ENCODE measurements around the gene KCNK3.
"Not testable (repeated sequence)": the region's sequence is repeated elsewhere in the genome, so short reads cannot be mapped to it uniquely, and the experiment has no call there.

Gene KCNK3

DNA sequence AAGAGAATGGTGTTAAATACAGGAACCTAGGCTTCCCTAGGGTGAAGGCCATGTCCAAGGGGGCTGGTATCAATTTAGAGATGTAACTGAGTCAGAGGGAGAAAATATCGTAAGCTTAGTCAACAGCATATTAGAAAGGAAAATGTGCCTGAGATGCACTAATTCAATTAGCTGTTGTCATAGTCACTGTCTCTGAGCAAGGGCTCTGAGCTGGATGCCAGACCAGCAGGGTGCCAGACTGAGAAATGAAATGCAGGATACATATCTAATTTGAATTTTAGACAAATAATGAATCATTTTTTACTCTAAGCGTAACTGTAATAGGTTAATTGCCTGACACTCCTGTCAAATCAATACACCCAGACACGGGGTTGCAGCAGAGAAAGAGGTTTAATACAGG, 60.1 kb downstream of the KCNK3 start:
- no peak for DNase-seq

DNA sequence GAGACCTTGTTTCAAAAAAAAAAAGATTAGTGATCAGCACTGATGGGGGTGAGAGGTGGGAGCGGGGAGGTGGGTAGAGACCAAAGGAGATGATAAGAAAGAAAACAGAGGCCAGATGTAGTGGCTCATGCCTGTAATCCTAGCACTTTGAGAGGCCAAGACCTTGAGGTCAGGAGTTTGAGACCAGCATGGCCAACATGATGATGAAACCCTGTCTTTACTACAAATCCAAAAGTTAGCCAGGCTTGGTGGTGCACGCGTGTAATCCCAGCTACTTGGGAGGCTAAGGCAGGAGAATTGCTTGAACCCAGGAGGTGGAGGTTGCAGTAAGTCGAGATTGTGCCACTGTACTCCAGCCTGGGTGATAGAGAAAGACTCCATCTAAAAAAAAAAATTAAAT, 62.0 kb downstream of the KCNK3 start:
- no peak for DNase-seq

DNA sequence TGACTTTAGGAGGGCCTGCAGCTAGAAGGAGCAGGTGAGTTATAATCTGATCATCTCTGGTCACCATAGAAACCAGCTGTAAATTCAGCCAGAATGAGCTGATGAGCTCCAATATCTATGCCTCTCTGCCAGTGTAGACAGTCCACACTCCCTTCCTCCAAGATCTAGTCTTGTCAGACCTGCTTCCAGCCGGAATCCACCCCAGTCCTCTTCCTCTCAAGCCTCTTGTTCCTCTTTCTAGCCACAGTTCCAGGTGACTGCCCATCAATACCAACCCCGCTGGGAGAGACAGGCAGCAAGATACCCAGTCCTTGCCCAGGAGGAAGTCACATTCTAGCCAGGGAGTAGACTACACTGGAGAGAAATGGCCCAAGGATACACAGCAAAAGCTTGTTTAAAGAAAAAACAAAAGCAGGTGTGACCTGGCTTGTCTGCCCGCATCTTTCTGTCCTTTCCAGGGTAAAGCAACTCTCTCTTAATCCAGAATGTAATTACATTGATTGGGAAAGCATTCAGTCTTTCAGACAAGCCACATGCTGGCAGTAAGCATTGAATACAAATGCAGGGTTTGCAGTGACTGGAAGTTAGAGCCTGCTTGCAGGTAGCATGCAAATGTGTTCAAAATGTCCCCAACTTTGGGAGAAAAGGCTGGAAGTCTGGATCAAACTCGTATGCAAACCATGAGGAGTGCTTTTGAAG, 62.6 kb downstream of the KCNK3 start:
- no peak for DNase-seq

DNA sequence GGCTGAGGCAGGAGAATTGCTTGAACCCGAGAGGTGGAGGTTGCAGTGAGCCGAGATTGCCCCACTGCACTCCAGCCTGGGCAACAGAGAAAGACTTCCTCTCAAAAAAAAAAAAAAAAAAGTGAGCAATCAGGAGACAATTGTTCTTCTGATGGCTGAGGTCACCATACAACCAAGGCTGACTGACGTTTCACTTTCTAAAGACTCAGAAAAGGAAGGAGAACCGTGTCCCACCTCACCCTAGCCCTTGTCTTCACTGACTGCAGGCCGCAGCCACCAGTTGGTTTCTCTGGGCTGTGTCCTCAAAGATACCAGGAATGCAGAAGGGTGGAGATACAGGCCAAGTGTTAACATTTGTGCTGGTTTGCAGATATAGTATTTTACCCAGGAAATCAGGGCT, 63.8 kb downstream of the KCNK3 start:
- DNase-seq = no peak

DNA sequence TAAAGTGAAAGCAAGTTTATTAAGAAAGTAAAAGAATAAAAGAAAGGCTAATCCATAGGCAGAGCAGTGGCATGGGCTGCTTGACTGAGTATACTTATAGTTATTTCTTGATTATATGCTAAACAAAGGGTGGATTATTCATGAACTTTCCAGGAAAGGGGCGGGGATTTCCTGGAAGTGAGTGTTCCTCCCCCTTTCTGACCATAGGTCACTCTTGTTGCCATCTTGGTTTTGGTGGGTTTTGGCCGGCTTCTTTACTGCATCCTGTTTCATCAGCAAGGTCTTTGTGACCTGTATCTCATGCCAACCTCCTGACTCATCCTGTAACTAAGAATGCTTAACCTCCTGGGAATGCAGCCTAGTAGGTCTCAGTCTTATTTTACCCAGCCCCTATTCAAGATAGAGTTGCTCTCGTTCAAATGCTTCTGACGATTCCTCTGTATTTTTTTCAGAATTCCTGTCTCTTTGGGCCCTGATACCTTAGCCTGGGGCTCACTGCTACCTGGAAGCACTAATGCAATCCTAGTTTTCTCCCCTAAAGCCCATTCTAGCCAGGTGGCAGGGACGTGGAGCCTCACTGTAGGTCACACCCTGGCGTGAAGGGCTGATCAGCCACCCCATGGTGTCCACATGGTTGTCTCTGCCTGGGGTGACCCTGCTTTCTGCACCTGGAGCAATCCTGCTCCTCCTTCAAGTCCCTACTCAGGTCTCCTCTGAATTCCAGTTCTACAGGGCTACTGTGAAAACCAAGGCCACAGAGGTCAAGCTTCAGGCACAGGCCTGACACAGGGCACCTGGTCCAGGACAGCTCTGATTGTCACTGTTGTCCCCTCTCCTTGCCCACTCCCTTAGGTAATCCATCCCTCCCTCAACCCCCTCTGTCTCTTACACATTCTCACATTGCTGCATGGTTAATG, 65.6 kb downstream of the KCNK3 start:
- peak in 1 of 56 donors; percentile 17 for DNase-seq

DNA sequence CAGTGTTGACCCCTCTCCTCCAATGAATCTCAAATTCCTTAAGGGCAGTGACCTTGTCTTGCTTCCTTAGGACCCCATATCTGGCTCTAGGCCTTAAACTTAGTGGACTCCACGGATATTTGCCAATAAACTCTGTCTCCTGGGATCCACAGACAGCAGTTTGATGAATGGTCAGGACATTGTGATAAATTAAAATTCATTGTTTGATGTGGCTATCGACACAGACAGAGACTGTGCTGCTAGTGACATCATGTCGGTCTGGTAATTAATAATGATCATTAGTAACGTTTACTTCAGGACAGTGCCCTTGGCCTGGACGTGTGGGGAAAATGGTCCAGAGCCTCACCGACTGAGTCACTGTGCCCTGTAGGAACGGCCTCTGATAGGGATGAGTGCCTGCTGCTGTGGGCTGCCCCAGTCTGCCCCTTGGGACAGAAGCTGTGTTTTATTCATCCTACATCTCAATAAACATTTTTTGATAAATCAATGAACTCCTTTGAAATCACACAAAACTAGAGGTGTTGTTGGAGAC, 66.3 kb downstream of the KCNK3 start:
- no peak for DNase-seq

DNA sequence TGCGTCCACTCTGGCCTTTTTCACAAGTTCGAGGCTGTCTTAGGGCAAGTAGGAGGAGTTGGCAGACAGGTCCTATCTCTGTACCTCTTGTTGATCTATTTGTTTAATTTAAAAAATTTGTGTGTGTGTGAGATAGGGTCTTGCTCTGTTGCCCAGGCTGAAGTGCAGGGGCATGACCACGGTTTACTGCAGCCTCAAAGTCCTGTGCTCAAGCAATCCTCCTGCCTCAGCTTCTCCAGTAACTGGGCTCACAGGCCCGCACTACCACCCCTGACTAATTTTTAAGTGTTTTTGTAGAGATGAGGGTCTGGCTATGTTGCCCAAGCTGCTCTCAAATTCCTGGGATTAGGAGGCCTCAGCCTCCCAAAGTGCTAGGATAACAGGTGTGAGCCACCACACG, 67.3 kb downstream of the KCNK3 start:
- DNase-seq = no peak

DNA sequence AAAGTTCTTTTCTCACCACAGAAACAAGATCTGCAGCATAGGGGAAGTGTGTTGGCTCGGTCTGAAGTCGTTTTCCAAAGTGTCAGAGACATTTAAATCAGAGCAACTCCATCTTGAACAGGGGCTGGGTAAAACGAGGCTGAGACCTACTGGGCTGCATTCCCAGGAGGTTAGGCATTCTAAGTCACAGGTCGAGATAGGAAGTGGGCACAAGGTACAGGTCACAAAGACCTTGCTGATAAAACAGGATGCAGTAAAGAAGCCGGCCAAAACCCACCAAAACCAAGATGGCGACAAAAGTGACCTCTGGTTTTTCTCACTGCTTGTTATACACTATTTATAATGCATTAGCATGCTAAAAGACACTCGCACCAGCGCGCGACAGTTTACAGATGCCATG, 68.5 kb downstream of the KCNK3 start:
- DNase-seq = not testable (repeated sequence)

DNA sequence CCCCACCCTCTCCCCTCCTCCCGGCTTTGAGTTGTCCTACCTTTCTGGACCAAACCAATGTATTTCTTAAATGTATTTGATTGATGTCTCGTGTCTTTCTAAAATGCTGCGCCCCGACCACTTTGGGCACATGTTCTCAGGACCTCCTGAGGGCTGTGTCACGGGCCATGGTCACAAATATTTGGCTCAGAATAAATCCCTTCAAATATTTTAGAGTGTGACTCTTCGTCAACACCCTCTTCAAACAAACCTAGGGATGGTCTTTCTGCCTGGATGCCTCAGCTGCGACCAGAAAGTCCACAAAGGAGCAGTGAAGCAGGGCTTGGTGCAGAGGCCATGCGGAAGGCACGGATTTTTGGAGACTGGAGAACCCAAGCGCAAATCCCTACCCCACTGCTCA, 70.5 kb downstream of the KCNK3 start:
- DNase-seq = no peak

DNA sequence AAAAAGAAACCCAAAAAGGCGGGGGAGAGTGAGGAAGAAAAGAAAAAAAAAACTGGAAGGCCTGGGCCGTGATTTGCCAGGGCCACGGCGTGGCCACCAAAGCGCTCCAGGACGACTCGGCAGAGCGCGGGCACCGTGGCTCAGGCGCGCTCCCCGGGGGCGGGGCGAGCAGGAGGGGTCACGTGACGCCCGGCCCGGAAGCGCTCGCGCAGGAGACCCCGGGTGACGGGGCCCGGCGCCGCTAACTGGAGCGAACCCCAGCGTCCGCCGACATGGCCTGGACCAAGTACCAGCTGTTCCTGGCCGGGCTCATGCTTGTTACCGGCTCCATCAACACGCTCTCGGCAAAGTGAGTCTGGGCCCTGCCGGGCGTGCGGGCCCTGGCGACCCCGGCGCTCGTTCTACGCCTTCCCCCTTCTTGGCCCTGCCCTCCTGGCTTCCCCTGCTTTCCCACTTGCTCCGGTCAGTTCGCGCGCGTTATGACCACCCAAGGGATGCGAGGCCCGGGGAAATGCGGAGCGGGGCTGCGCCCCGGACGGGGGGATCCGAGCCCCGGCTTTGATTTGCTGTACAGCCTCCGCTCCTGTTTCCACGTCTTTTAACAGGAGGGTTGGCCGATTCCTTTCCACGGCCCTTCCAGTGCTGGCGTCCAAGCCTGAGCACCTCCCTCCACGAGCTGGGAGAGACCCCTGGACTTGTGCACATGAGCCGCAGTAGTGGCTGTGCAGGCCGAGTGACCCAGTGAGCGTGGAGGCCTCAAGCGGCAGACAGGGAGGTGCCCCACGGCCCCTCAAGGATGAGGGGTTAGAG, 71.8 kb downstream of the KCNK3 start, which contains the start of gene SLC35F6:
Gene SLC35F6, plus strand, starts transcription at position 207 of the 810 bp plus-strand sequence. Its CDS starts 66 bp downstream, at position 273.
- DNase-seq = peak in 54 of 56 donors; percentile 27 to 89 (median 70)

DNA sequence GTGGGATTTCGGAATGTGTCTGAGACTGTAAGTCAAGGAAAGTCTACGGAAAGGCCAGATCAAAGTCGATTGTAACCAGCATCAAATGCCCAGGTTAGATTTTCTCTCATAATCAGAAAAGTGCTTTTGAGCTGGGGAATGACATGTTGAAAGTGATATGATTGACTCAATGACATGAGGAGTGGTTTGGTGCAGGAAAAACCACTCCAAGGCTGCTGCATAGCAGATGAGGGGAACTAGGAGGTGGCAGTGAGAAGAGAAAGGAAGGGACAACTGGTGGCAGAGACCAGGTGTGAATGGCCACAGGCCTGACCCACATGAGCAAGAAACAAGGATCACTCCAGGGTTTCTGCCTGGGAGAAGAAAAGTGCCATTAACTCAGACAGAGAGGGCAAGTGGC, 72.4 kb downstream of the KCNK3 start:
- DNase-seq = no peak

DNA sequence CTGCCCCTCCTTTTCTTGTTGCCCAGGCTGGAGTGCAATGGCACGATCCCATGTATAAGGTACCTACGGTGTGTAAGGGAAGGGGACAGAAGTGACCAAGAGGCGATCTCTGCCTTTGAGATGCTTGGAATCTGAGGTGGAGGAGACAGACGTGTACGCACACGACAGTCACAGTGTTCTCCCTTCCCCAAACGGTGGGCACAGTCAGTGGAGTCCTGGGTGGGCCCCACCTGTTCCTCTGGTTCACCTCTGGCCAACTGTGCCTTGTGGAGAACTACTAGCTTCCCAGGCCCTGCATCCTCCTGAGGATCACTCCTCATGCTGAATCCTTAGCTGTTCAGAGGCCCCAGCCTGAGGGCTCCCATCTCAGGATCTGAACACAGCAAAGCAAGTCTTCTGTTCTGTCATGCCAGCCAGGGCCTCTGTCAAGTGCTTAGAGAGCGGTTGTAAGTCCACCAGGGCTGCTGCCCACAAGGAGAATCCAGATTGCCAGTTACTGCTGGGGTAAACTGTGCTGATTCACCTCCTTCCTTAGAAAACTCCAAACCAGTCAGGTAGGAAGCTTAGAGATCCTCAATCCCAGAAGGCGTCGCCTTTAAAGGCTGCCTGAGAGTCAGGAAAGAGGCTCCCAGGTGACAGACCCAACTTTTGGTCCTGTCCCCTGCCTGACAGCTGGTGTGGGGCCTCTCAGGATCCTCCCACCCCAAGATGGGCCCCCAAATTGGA, 73.1 kb downstream of the KCNK3 start:
- no peak for DNase-seq

DNA sequence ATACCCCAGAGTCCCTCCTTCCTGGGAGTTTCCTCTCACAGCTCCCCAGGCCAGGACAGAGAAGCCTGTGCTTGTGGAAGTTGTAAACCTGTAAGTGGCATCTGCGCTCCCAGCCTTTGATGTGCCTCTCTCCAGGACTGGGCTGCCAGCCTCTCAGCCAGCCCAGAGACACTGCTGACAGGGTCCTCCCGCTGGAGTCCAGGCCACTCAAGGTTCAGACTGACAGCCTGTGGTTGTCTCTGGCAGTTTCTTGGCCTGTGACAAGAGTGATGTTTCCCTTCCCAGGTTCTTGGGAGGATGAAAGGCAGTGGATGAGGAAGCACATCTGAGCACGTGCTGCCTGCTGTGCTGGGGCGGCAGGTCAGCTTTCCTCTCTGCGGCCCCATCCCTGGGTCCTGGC, 74.6 kb downstream of the KCNK3 start:
- DNase-seq = no peak

DNA sequence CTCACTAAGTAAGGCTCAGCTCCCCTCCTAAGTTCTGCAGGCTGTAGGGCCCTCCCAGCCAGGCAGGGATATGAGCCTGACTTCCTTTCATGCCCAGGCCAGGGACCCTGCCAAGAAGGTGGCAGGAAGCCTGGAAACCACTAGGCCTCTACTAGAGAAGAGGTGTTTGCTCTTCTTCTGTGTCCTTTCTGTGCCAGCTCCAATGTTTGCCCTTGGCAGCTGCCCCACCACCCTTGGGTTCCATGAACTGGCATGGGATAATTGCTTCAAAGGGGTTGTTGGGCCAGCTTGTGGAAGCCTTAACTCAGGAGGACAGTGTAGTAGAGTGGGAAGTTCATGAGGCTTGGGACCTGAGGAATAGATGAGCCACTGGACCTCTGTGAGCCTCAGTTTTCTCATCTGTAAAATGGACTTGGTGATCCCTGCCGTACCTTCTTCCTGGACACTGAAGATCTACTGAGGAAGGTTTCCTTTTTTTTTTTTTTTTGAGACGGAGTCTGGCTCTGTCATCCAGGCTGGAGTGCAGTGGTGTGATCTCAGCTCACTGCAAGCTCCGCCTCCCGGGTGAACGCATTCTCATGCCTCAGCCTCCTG, 75.5 kb downstream of the KCNK3 start:
- DNase-seq = no peak

DNA sequence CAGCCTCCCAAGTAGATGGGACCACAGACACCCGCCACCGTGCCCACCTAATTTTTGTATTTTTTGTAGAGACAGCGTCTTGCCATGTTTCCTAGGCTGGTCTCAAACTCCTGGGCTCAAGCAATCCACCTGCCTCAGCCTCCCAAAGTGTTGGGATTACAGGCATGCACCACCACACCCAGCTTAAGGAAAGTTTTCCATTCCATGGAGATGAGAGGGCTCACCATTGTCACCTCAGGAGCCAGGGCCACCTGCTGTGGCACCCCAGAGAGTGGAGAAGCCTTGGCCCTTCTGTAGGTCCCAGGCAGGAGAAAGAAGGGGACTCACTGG, 76.2 kb downstream of the KCNK3 start:
- no peak for DNase-seq

DNA sequence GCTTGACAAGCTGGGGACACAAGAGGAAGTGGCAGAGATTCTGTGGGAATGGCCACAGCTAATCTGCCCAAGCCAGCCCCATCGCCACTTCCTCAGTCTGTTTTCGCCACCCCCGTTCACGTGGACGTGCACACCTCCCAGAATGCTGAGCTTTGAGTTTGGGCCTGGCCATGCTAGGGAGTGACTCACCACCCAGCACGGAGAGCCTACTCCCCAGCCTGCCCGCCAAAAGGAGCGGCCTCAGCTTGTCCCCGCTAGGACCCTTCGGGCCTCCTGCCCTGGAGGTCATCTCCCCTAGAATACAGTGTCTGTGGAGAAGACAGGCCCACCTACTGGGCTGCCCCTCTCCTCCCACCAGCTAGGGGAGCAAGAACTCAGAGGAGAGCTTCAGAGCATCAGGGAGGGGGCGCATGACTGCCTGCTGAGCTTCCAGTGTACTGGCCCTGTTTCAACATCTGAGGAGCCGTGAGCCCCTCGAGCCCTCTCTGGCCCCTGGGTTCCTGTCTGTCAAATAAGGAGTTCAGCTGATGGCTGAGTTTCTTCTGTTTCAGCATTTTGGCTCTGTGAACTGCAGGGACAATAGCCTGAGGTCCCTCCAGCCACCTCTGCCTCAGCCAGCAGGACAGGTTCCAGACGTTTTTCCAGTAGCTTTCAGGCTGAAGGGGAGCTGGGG, 76.7 kb downstream of the KCNK3 start:
- peak in 47 of 56 donors; percentile 9 to 71 (median 30) for DNase-seq

DNA sequence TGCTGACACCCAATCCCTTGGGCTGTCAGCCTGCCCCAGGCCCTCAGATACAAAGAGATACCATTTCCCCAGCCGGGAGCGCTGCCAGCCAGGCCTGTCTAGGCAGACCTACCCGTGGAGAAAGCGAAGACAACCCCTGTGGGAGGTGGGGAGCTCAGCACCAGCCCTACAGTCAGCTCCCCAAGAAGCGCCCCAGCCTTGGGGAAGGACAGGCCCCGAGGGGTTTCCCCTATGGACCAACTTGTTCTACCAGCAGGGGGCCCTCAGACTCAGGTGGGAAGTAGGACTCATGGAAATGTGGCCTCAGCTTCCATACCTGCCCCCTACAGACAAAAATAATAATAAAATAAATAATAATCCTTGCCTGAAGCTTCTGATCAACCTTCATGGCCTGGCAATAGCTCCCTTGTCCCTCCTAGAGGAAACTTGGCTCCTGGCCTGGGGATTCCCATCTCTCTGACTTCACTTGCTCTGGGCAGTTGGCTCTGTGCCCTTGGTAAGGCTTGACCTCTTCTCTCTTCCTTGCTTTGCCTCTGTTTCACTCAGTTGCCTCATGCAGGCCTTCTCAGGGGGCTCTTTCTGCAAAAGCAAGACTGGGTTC, 78.6 kb downstream of the KCNK3 start:
- peak in 48 of 56 donors; percentile 5 to 86 (median 45) for DNase-seq

DNA sequence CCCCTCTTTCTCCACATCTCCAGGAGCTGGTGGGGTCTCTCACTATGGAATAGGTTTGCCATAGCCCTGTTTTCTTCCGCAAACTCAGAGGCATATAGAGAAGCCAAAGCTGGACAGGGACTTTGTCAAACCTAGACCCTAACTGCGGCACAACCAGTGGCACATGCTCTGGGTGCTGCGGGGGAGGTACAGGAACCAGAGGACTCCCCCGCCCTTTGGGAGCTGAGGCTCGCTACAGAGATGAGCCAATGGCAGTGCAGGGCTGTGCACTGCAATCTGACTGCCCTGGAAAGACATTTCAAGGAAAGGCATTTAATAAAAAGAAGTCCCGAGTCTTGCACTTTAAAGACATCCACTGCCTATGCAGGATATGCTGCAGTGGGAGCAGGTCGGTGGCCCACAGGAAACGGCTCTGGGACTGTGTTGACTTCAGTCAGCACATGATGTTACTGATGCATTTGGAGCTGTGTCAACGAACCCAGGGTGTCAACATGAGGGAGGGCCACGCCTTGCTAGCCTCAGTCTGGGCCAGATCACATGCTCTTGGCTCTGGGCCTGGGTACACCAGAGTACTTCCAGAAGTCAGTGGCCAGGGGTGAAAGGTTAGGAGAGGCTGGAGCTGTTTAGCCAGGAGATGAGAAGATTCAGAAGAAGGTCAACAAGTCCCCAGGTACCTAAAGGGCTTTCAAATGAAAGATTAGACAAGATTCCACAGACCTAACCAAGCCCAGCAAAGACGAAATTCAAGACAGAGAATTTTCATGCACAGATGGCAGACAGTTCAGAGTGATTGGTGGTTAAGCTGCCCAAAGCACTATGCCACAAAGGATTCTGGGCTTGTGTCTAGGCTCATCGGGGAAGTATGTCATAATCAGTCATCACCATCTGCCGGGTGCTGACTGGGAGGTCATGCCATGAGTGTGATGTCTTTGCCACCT, 79.8 kb downstream of the KCNK3 start:
- peak in 50 of 56 donors; percentile 6 to 84 (median 62) for DNase-seq

Data from nucleus accumbens (tissue), 56 donors.